GM21423 (cell line): ENCODE data around the gene TBC1D16.

Experiments
- ATAC-seq: cut with Tn5 transposase; IDR thresholded peaks from one replicate; pipeline ENCODE4 v1.9.1; 2021; ENCODE audit warnings: mild to moderate bottlenecking, moderate library complexity; ENCODE audit not compliant: unreplicated experiment

Gene TBC1D16

GRCh38 chr17:79930877-79931816 lies 104.5 kb downstream of the TBC1D16 start:
- ATAC-seq = no peak

- ATAC-seq = no peak
These were observed 105.4 kb downstream of the TBC1D16 start for GRCh38 chr17:79930062-79930876.

- ATAC-seq = no peak
These were observed 106.2 kb downstream of the TBC1D16 start for GRCh38 chr17:79929257-79930061.

- ATAC-seq = no peak
These were observed 107.0 kb downstream of the TBC1D16 start for GRCh38 chr17:79928502-79929256.

DNA sequence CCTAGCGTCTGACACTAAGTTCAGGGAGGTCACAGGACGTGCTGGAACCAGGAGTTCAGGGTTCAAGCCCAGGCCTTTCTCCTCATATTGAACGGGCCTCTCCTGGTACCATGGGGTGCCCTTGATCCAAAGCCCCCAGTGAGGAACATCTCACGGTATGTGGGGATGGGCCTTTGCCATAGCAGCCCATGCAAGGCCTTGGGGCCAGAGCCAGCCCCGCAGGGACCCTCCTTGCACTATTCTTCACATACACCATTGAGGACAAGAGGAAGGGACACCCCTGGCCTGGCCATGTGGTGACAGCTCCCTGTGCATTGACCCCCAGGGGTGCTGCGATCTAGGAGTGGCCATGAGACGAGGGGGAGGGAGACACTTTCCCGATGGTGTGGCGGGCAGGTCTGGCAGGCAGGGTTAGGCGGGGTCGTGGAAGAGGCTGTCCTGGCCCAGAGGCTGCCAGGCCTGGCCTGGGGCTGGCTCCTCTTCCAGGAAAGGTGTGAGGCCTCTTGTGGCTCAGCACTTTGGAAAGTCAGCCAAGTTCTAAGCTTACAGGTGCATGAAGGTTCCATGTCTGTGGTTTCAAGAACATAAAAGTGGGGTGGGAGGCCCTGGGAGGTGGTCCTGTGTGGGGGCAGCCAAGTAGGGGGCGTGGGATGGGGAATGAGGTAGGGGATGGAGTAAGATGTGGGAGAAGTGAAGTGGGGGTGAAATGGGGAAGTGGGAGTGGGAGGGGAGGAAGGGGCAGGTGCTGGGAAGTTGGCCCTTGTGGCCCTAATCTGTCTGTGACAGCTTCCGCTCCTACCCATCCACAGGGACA lies 107.8 kb downstream of the TBC1D16 start:
- no peak for ATAC-seq

GRCh38 chr17:79927136-79927661 lies 108.5 kb downstream of the TBC1D16 start:
- no peak for ATAC-seq

GRCh38 chr17:79926605-79927135 lies 109.0 kb downstream of the TBC1D16 start:
- ATAC-seq = no peak

GRCh38 chr17:79926142-79926604 lies 109.5 kb downstream of the TBC1D16 start:
- ATAC-seq = no peak

GRCh38 chr17:79925242-79925957 lies 110.3 kb downstream of the TBC1D16 start:
- ATAC-seq = no peak

DNA sequence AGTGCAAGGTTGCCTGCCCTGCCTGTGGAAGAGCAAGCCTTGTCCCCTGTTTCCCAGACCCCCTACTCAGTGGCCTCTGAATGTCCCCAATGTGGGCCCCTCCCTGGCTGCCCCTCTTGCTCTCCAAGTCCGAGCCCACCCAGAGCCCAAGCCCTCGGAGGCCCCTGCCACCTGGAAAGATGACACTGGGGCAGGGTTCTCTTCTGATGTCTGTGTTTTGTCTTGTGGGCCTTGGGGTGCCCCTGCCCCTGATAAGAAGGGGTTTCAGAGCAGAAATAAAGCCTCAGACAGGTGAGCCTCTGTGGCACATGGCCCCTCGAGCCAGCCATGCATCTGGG lies 111.1 kb downstream of the TBC1D16 start:
- no peak for ATAC-seq

DNA sequence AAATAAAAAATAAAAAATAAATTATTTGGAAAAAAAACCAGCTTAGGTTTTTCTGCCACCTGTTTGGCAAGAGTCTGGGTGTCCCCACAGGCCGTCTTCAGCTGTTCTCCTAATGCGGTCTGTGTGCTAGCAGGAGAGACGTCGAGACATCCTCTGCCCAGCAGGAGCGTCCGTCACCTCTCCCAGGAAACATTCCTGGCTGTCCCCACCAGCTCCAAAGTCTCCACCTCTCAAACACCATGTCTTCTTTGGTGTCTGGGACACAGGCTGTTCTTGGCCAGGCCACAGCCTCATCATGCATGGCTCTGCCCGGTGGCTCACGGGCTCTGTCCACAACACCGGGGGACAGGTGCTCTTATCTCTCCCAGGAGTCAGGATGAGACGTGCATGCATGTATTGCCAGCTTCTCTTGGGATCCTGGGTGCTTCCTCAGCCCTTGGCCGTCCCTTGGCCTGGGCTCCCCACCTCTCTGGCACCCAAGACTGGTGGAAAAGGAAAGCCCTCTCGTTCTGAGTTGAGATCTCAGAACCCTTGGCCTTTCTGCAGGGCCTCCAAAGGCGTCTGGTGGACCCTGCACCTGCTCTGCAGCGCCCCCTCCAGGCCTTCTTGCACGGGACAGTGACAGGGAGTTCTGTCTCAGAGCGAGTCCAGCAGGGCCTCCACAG lies 111.6 kb downstream of the TBC1D16 start:
- no peak for ATAC-seq

GRCh38 chr17:79922798-79923197 lies 112.9 kb downstream of the TBC1D16 start:
- ATAC-seq = no peak

DNA sequence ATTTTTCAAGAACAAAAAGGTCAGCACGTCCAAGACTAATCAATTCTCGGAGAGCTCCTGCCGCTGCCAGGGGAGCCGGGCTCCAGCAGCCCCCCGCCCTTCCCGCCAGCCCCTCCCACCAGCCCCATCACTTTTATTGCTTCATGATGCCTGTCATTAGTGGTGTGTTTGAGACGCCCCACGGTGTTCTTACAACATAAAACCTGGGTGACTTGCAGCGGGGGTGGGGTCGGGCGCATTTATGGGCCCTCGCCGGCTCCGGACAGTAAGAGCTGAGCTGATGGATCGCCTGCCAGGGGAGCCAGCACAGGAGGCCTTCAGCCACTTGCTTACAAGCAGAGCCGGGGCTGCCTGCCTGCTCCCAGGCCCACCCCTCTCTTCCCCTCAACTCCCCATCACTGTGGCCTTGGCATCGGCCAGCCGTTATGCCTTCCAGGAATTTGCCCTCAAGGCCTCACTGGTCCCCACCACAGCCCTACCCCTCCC lies 113.5 kb downstream of the TBC1D16 start:
- ATAC-seq = no peak

DNA sequence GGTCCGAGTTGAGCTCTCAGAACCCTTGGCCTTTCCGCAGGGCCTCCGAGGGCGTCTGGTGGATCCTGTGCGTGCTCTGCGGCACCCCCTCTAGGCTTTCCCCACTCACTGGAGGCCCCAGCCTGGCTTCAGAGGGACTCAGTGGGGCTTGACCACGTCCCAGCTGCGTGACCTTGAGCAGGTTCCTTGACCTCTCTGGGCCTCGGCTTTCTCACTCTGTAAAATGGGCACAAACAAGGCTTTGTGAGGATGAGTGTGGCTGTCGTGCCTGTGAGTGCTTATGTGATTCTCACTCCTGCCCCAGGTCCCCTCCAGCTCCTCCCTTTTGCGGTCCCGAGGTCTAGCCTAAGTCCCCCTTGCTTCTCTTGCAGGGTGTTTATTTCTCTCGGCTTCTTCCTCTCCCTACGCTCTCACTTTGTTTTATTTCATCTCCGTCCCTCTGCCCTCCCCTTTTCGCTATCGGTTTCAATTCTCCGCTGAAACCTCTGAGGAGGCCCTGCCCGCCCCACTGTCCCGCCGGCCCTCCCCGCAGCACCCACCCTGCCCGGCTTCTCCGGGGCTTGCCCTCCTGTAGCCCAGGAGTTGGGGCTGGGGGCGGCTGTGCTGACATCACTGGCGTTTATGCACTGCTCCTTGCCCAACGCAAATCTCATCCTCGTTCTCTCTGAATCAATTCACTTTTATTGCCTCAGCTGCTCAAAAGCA lies 114.1 kb downstream of the TBC1D16 start:
- ATAC-seq = no peak

GRCh38 chr17:79920751-79921410 lies 114.8 kb downstream of the TBC1D16 start:
- ATAC-seq = no peak
